ENCODE measurements around the gene SCARB1.

Gene SCARB1

GRCh38 chr12:124747426-124748161 lies 116.1 kb downstream of the SCARB1 start:
- TF ChIP-seq YY1 (IDR thresholded peaks at IDR 0.05; ENCODE audit: low read depth) = no peak
- TF ChIP-seq TEAD4 (IDR thresholded peaks at IDR 0.05) = peak; percentile 7; the same call in 1 of the 2 replicates
- peak; percentile 87 for TF ChIP-seq TCF12 (IDR thresholded peaks at IDR 0.05; ENCODE audit: low read depth)
- TF ChIP-seq, protein P1, sequence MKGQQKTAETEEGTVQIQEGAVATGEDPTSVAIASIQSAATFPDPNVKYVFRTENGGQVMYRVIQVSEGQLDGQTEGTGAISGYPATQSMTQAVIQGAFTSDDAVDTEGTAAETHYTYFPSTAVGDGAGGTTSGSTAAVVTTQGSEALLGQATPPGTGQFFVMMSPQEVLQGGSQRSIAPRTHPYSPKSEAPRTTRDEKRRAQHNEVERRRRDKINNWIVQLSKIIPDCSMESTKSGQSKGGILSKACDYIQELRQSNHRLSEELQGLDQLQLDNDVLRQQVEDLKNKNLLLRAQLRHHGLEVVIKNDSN (IDR thresholded peaks at IDR 0.05) = no peak
- no peak for TF ChIP-seq CREB1 (IDR thresholded peaks at IDR 0.05; ENCODE audit: low read depth)
- peak; percentile 66 for TF ChIP-seq FOXM1 (IDR thresholded peaks at IDR 0.05; ENCODE audit: borderline replicate concordance, low read depth)
- no peak; the same call in 1 of the 2 replicates for TF ChIP-seq RAD21 (IDR thresholded peaks at IDR 0.05; ENCODE audit: low read depth)
- no peak for TF ChIP-seq TAF1 (IDR thresholded peaks at IDR 0.05; ENCODE audit: low read depth)
- TF ChIP-seq REST (IDR thresholded peaks at IDR 0.05; ENCODE audit: low read depth) = no peak
- TF ChIP-seq EP300 (IDR thresholded peaks at IDR 0.05; ENCODE audit: borderline replicate concordance) = peak; percentile 86
- TF ChIP-seq ZBTB7A (IDR thresholded peaks at IDR 0.05; ENCODE audit: low read depth) = no peak
- peak; percentile 68; the same call in 1 of the 2 replicates for TF ChIP-seq NFIC (IDR thresholded peaks at IDR 0.05)
- no peak; the same call in 1 of the 2 replicates for TF ChIP-seq MAX (IDR thresholded peaks at IDR 0.05)
- peak; percentile 87 for TF ChIP-seq CEBPB (IDR thresholded peaks at IDR 0.05)

- TF ChIP-seq TCF12 (IDR thresholded peaks at IDR 0.05; ENCODE audit: low read depth) = no peak
- no peak for TF ChIP-seq RAD21 (IDR thresholded peaks at IDR 0.05; ENCODE audit: low read depth)
- TF ChIP-seq NFIC (IDR thresholded peaks at IDR 0.05) = no peak
Observed at GRCh38 chr12:124746649-124747425, 116.8 kb downstream of the SCARB1 start.

- peak; percentile 98 for TF ChIP-seq EP300 (IDR thresholded peaks at IDR 0.05; ENCODE audit: borderline replicate concordance)
- TF ChIP-seq CEBPB (IDR thresholded peaks at IDR 0.05) = no peak; the same call in 1 of the 2 replicates
- peak; percentile 95 for TF ChIP-seq TEAD4 (IDR thresholded peaks at IDR 0.05)
- peak; percentile 17; the same call in 1 of the 2 replicates for TF ChIP-seq RAD21 (IDR thresholded peaks at IDR 0.05; ENCODE audit: low read depth)
- TF ChIP-seq MAX (IDR thresholded peaks at IDR 0.05) = peak; percentile 70
- peak; percentile 88; the same call in 1 of the 2 replicates for TF ChIP-seq FOXM1 (IDR thresholded peaks at IDR 0.05; ENCODE audit: borderline replicate concordance, low read depth)
- TF ChIP-seq, protein P1 (IDR thresholded peaks at IDR 0.05) = peak; percentile 93
- TF ChIP-seq CREB1 (IDR thresholded peaks at IDR 0.05; ENCODE audit: low read depth) = no peak
- TF ChIP-seq TCF12 (IDR thresholded peaks at IDR 0.05; ENCODE audit: low read depth) = peak; percentile 97
- no peak for TF ChIP-seq TAF1 (IDR thresholded peaks at IDR 0.05; ENCODE audit: low read depth)
- peak; percentile 71 for TF ChIP-seq EGR1 (IDR thresholded peaks at IDR 0.05)
- peak; percentile 95 for TF ChIP-seq ZBTB7A (IDR thresholded peaks at IDR 0.05; ENCODE audit: low read depth)
- TF ChIP-seq REST (IDR thresholded peaks at IDR 0.05; ENCODE audit: low read depth) = no peak
- TF ChIP-seq NFIC (IDR thresholded peaks at IDR 0.05) = peak; percentile 93
- peak; percentile 66; the same call in 1 of the 2 replicates for TF ChIP-seq YY1 (IDR thresholded peaks at IDR 0.05; ENCODE audit: low read depth)
Observed at GRCh38 chr12:124745891-124746570, 117.6 kb downstream of the SCARB1 start.

GRCh38 chr12:124745465-124745890 lies 118.2 kb downstream of the SCARB1 start:
- TF ChIP-seq YY1 (IDR thresholded peaks at IDR 0.05; ENCODE audit: low read depth) (no peak), EP300 (IDR thresholded peaks at IDR 0.05; ENCODE audit: borderline replicate concordance) (no peak), ZBTB7A (IDR thresholded peaks at IDR 0.05; ENCODE audit: low read depth) (no peak), REST (IDR thresholded peaks at IDR 0.05; ENCODE audit: low read depth) (no peak), TAF1 (IDR thresholded peaks at IDR 0.05; ENCODE audit: low read depth) (no peak), CREB1 (IDR thresholded peaks at IDR 0.05; ENCODE audit: low read depth) (no peak), RAD21 (IDR thresholded peaks at IDR 0.05; ENCODE audit: low read depth) (no peak), TEAD4 (IDR thresholded peaks at IDR 0.05) (no peak), EGR1 (IDR thresholded peaks at IDR 0.05) (no peak), FOXM1 (IDR thresholded peaks at IDR 0.05; ENCODE audit: borderline replicate concordance, low read depth) (no peak), MAX (IDR thresholded peaks at IDR 0.05) (no peak), TCF12 (IDR thresholded peaks at IDR 0.05; ENCODE audit: low read depth) (no peak), CEBPB (IDR thresholded peaks at IDR 0.05) (no peak), NFIC (IDR thresholded peaks at IDR 0.05) (no peak)
- TF ChIP-seq, protein P1 (IDR thresholded peaks at IDR 0.05) = no peak

Data from Ishikawa (cell line).